GM10248 (cell line): ENCODE measurements around the gene IMPA2.

Experiments
- CTCF ChIA-PET: fragments of 300-600 bp; sonication (Branson Sonifier 250); formaldehyde crosslinking; extraction: SDS; loops from one replicate; lab custom pipeline; 2021; ENCODE audit warnings: antibody characterized with exemption; lab: Yijun Ruan, JAX
- POLR2A ChIA-PET: fragments of 350-650 bp; sonication (Branson Sonifier 250); formaldehyde crosslinking; extraction: SDS; loops from one replicate; lab custom pipeline; 2020; ENCODE audit warnings: antibody characterized with exemption; lab: Yijun Ruan, JAX
- DNase-seq: peaks from one replicate; pipeline ENCODE4 v3.0.0; 2012; ENCODE audit errors: extremely low spot score
- TF ChIP-seq, protein P1 (sequence below): IDR thresholded peaks from 2 replicates; pipeline ENCODE4 v1.5.1; 2012; ENCODE audit warnings: mild to moderate bottlenecking, low read depth; ENCODE audit errors: extremely low read depth, missing control alignments, control extremely low read depth

Gene IMPA2

DNA sequence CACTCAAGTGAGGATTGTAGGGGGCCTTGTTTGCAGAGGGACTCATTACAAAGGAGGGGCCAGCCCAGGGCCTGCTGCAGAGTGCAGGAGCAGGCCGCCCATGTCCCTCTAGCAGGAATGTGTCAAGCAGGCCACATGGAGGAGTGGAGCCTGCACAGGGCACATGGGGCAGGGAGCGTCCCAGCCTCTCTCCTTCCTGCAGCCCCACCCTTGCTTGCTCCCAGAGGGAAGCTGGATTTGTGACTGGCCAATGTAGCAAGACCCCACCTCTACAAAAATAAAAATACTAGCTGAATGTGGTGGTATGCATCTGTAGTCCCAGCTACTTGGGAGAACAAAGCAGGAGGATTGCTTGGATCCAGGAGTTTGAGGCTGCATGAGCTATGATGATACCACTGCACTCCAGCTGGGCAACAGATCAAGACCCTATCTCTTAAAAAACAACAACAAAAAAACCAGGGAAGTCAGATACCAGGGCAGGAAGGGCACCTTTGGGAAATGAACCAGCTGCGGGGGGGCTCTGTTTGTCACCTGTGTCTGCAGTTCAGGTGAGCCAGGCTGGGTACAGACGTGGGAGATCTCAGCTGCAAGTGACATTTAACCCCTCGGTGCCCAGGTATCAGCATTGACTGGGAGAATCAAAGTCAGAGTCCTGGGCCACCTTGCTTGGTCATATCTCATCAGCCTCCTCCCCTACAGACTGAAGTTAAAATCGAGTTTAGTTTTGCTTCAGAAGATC, 27.7 kb downstream of the IMPA2 start:
- TF ChIP-seq, protein P1, sequence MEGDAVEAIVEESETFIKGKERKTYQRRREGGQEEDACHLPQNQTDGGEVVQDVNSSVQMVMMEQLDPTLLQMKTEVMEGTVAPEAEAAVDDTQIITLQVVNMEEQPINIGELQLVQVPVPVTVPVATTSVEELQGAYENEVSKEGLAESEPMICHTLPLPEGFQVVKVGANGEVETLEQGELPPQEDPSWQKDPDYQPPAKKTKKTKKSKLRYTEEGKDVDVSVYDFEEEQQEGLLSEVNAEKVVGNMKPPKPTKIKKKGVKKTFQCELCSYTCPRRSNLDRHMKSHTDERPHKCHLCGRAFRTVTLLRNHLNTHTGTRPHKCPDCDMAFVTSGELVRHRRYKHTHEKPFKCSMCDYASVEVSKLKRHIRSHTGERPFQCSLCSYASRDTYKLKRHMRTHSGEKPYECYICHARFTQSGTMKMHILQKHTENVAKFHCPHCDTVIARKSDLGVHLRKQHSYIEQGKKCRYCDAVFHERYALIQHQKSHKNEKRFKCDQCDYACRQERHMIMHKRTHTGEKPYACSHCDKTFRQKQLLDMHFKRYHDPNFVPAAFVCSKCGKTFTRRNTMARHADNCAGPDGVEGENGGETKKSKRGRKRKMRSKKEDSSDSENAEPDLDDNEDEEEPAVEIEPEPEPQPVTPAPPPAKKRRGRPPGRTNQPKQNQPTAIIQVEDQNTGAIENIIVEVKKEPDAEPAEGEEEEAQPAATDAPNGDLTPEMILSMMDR: no peak
- ChIA-PET POLR2A (no interaction called here), CTCF (interaction anchor here (0.7 to 1.4 kb wide), 3 partner anchors 9 to 71 kb away, joined by 3 to 6 read pairs (median 3); no protein-coding TSS in a partner anchor)
- DNase-seq: no peak

DNA sequence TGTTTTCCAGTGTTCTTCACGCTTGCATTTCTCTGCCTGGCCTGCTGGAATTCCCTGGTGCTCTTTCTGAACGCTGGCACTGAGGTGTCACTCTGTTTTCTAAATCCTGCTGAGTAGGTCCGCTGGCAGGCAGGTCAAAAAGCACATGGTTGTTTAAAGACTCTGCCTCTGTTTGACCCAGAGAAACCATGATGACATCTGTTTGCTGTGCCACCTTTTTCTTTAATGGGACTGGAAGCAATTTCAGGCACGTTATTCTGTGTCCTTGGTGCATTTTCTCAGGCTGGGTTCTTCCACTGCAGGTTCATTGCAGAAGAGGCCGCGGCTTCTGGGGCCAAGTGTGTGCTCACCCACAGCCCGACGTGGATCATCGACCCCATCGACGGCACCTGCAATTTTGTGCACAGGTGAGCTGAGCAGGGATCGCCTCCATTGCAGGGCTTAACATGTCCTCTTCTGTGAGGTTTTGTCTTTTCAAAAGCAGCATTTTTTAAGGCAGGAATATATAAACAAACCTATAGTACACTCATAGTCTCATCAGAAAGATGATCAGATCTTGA, 28.4 kb downstream of the IMPA2 start:
- ChIA-PET CTCF (interaction anchor here (0.7 to 1.4 kb wide), 4 partner anchors 9 to 72 kb away, joined by 3 to 6 read pairs (median 3); no protein-coding TSS in a partner anchor), POLR2A (no interaction called here)
- DNase-seq: no peak
- TF ChIP-seq, protein P1: no peak

DNA sequence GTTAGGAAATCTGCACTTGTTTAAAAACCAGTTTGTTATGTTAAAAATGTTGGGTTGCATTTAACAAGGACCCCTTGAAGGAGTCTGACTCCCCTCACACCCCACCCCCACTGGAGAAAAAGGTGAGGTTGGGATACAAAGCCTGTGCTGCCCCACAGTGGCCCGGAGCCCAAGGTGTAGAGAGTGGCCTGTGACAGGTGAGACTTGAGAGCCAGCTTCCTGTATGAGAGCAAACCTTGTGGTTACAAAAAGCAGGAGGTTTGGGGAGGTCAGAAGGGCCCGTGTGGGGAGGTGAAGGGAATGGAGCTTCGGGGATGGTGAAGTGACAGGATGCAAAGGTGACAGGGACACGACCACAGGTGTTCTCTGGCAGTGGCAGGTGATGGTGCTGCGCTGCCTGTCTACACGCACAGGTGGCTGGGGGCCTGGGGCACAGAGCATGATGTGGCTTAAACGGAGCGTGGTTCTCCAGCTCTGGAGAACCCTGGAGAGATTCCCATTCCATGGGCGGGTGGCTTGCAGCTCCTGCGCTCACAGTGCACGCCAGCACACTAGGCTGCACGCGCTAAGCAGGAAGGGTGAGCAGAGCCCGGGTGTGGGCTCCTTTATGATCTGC, 29.0 kb downstream of the IMPA2 start:
- TF ChIP-seq, protein P1: no peak
- ChIA-PET CTCF (interaction anchor here (1.1 to 1.2 kb wide), 2 partner anchors 8 to 12 kb away, joined by 3 read pairs; no protein-coding TSS in a partner anchor), POLR2A (no interaction called here)
- DNase-seq: no peak

DNA sequence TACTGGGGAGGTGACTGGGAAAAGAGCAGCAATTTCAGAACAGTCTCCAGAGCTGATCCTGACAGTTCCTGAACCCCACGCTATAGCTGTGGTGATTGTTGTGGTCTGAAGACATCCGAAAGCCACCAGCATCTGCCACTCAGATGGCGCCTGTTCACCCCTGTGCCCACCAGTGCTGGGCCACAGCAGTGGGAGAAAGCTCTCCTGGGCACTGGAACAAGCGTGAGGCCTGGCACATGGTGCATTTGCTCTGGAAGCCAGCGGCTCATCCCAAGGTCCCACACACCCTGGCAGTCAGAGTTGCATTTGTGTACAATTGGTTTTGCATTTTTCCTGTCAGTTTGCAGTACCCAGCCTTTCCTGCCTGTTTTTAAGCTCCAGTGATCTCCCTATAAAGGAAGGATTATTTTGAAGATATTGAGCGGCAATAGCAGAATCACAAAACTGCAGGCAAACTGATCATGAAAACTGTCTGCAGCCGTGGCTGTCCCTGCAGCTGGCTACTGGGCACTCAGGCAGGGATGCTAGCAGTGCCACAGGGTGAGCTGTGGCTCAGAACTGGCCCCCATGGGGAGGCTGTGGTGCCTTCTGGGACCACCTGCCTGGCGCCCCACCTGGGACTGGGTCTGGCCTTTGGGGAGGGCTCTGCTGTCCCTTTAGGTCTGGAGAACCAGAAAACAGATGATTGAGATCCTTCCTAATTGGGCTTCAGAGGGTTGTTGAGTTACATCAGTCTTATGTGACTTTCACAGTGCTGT, 30.1 kb downstream of the IMPA2 start:
- no peak for DNase-seq
- POLR2A ChIA-PET: no interaction called here
- CTCF ChIA-PET: interaction anchor here (0.7 to 2.2 kb wide), 3 partner anchors 16 to 279 kb away, joined by 3 to 11 read pairs (median 3); no protein-coding TSS in a partner anchor
- TF ChIP-seq, protein P1: no peak

DNA sequence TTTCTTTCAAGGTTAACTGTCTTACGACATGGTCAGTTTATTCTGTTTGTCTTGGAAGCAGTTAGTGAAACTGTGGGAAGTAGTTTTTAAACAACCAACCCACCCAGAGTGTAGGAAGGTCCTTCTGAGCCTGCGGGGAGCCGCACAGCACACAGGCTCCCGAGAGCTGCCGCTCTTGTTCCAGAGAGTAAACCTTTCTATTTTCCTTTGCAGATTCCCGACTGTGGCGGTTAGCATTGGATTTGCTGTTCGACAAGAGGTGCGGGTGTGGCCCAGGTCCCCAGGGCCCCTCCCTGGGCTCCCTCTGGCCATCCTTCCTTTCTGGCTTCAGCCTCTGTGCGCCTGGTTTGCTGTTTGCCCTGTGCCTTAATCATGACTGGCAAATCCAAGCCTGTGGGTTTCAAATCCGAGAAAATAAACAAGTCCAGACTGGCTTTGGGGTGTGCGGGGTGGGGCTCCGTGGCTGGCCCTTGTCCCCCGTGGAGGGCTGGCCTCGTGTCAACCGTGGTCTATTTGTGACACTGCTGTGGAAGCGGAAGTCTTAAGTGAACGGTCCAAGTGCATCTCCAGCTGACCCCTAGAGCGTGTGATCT, 30.7 kb downstream of the IMPA2 start:
- DNase-seq: no peak
- POLR2A ChIA-PET: no interaction called here

More for the DNA sequence above, 30.7 kb downstream of the IMPA2 start:
- TF ChIP-seq, protein P1: no peak
- CTCF ChIA-PET: interaction anchor here (0.7 to 2.2 kb wide), 5 partner anchors 10 to 279 kb away, joined by 3 to 11 read pairs (median 4); no protein-coding TSS in a partner anchor
